Cerebellar cortex (tissue), 1 donor: Measurements from ENCODE around the gene COL12A1.
"Not testable (repeated sequence)": the region's sequence is repeated elsewhere in the genome, so short reads cannot be mapped to it uniquely, and the experiment has no call there.

Experiments
- DNase-seq: peaks from one replicate; pipeline ENCODE4 v3.0.0-alpha.2; 2015; ENCODE audit warnings: low spot score

The COL12A1 gene

DNA sequence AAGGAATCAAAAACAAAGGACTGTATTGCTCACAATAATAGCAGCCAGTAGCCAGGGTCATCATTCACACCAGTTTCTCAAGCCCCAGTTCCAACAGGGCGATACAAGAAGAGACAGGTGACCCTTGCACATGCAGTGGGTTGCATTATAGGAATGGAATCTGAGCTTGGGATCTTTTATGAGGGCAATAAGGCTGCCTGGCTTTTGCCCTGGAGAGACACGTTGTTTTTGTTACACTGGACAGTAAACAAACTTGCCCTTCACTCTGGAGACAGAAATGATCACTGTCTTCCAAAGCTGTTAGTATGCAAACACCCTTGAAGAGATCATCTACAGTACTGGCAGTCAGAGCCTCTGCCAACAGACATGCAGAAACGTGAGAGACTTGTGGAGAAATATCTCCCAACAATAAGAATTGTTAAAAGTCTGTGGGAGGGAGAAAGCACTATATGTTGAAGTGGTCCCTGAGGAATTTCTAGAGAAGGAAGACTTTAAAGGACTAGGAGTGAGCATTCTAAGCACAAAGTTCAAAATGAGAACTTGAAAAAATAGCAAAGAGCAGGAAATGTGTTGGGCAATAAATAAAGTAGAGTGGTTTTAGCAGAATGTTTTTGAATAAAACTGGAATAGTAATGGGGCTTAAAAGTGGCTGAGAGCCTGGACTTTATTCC, 6.2 kb upstream of the COL12A1 start:
- DNase-seq, result no peak

DNA sequence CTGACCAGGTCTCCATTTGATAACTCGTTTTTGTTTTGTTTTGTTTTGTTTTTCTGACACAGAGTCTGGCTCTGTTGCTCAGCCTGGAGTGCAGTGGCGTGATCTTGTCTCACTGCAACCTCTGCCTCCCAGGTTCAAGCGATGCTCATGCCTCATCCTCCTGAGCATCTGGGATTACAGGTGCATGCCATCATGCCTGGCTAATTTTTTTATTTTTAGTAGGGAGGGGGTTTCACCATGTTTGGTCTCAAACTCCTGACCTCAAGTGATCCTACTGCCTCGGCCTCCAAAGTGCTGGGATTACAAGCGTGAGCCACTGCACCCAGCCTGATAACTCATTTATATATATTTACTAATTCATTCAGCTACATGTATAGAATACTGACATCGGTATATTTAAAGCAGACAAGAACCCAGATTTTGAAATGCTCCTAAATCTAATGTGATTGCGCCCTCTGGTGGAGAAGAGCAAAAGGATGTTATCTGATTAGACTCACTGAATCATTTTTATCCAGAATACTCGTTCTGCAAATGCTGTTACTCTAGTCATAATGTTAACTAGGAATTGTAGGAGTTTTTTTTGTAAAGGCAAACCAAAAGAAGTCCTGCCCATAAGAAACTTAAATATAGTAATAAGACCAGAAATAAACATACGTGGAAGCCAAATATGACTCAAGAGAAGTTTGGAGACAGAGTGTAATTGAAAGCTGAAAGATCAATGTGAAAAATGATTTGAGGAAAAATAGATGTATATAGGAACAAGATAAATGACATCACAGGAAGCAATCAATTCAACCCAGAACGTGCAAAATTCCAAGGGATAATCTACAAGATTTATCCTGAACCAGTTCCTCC, 5.3 kb upstream of the COL12A1 start:
- DNase-seq, result peak; percentile 70

DNA sequence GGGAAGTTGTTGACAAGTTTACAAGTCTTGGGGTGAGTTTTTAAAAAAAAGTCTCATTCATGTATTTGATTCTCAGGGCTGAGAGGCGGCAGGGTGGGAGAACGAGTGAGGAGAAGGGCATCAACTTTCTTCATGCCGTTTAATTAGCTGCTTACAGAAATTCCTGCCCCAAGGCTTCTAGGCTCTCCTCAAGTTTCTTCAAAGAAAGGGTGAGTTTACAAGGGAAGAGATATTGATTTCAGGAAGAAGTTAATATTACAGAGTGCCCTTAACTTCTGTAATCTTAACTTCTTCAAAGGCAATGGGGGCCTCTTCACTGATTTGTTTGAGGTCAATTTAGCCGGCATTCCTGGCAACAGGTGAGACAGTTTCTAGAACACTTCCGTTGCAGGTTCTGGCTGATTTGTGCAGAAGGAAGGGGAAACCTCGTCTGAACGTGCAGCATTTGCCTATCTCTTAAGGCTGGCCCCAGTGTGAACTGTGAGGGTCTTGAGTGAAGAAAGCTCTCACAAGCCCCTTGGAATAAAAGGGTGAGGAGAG, 3.4 kb upstream of the COL12A1 start:
- DNase-seq, result no peak

DNA sequence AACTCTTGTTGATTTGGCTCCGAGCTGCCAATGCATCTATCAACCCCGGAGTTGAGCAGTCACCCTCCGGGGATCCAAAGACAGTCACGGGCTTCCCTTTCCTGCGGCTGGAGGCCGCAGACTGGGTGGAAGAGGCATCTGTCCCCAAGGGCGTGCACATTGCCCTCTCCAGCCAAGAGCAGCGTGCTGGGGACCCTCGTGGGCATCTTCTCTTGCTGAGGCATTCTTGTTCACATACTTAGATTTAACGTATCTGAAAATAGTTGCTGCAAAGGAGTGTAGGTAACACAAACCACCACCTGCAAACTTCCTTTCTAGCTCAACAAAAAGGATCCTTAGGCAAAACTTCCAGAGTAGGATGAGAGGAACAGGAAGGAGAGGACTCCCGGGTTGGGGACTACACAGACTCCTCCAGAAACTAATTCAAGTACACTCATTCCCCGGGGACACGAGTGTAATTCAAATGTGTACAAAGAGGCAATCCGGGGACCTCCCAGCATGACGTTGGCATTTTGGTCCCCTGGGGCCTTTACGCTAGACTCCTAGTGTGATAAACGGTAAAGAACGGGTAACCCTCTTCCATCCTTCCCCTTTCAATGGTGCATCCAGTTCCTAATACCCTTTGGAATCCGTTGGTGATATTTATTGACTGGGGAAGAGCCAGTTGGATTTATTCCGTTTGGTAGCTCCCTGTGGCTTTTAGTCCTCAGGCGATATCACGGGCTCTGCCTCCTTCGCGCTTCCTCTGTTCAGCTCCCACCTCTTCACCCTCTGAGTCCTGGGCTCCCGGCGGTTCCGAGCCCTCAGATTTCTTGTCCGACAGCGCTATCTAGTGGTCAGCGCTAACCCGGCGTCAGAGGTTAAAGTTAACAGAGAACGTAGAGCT, 2.7 kb upstream of the COL12A1 start:
- DNase-seq, result peak; percentile 77

DNA sequence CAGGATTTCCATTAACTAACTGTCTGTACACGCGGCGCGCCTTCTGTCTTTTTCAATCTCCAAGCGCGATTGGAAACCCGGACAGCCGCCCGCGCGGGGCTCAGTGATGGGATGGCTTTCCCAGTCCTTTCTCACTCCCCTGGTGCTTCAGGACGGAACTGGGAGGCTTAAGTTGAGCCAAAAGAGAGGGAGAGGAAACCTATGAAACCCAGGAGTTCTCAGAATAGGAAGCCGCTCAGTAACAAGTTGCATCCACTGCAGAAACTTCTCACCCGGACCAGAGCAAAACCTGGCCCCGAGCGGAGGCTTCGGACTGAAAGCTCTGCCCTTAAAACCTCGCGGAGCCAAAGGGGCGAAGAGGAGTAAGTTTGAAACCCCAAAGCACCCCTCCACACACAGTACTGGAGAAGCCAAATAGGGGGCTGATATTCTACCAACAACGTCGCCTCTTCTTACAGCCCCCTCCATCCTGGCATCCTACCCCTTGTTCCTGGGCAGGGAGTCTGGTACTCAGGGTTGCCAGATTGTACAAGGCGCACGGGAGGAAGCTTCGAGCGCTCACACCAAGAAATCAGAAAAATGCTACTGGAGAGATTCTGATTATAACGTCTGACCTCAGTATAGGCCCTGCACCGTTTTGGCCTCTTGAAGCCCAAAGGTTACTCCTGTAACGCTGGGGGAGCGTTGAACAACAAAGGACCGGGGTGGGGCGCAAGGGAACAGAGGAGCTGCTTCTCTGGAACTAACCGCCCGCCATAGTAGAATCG, 906 bp upstream of the COL12A1 start:
- DNase-seq, result no peak

DNA sequence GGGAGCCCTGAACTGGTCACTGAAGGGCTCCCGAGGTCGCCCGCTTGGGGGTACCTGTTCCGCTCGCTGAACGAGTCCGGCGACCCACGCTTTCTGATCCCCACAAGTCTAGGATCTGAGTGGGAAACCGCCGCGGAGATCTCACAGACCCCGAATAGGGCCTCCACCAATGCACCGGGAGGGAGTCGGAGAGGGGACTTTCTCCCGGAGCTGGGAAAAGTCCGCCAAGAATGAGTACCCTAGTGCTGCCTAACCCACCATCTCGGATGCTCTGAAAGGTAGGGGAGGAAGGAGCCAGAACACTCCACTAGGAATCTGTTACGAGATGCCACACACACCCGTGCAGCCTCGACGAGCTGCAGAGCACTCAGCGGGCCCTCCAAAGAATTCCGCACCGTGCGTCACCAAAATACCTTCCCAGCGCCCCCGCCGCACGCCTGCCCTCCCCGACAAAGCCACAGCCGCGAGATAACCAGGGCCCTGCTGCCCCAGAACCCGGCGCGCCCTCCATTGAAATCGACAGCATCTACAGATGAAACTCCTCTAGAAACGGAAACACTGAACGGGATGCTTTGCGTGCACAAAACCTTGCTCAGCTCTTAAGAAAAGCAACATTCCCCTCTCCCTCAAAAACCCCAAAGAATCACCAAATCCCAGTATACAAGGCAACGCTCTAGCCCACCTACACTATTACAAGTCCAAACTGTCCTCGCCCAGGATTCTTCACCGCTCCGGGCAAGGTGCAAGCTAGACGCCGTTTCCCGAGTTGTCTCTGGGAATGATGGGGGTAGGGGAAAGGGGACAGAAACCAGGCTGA, 686 bp downstream of the COL12A1 start:
- DNase-seq, result no peak

DNA sequence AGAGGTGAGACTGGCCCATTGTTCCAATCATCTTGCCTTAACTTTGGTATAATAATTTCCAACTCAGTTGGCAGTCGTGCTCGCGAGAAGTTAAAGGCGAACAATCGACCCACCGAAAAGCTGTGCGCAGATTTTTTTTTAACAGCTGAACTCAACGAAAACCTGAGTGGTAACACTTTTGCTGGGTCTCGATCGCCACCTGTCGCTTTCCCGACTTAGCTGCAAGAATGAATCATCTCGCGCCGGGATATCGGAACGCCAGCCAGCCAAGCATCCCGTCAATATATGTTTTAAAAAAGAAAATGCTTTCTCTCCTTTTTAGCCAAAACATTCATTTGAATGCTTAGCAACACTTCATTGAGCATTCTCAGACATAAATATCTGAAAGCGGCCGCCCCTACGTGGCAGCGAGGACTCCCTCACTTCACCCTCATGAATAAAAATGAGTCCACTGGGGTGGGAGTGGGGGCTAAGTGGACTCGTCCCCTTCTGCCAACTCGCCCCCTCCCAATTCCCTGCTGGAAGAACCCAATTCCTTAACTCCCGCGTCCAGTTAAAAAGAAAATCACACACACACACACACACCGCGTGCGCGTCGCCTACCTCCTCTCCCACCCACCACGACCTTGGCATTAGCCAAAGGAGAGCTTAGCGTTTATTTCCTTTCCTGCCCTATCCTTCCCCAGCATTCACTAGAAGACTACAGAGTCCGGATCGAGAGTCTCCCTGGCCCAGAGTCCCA, 1.5 kb downstream of the COL12A1 start:
- DNase-seq, result peak; percentile 52

DNA sequence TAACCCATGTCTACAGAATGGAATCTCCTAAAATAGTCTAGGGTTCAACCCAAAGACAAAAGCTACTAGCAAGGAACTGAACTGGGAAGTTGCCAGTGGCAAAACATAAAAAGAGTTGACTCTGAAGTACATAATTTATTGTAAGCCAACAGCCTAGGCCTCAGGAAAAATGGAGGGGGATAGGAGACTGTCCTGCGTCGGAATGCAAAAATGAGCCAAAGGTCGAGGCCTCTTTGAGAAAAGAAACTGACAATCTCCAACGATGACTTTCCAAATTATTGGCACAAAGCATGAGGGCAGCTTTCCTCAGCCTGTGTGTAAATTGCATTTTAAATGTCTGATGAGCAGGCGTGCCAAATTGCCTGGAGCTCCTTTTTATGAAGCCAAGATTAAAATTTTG, 2.1 kb downstream of the COL12A1 start:
- DNase-seq, result no peak

DNA sequence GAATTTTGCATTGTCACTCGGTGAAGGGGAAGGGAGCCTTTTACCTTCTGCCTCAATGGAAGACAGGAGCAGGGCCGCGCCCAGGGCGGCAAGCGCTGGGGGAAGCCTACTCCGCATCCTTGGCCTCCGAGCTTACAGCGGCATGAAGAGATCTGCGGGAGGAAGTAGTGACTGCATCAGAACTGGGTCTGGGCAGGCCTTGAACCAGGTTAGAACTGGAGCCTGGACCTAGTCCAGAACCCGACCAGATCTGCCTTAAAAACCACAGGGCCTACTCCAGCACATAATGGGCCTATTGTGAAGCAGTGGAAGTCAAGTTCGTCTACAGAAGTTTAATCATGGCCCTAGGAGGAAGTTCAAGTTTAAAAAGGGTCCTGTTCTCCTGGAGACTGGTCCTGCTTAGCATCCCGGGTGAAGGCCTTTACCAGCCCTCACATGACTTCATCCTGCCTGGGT, 3.1 kb downstream of the COL12A1 start:
- no peak for DNase-seq

DNA sequence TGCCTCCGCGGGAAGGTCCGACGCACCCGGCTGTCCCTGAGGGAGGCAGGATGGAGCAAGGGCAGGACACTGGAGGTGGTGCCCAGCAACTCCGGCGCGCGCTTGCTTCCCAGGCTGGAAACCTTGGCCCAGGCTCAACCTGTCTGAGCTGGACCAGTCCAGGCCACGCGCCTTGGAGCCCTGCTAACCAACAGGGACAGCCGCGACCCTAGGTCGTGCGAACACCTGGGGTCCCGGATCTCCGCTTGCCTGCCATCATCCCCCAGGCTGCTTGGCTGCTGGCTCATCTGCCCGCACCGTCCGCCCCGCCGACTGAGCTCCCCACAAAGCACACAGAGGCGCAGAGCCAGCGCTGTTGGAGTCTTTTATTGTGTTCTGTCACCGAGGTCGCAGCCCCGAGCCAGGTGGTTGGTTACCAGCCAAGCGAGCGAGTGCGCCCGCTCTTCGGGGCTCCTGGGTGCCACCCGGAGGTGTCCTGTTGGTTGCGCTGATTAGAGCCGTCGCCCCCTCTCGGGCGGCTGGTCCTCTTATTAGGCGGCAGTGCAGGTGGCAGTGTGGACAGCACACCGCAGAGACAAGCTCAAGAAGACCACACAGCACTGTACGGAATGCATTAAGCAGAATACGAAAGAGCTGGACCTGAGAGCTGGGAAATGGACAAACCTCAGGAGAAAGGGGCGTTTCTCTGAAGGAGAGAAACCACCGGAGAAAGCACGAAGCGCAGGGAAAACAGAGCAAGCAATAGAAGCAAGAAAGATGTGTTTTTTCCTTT, 3.8 kb downstream of the COL12A1 start:
- no peak for DNase-seq

DNA sequence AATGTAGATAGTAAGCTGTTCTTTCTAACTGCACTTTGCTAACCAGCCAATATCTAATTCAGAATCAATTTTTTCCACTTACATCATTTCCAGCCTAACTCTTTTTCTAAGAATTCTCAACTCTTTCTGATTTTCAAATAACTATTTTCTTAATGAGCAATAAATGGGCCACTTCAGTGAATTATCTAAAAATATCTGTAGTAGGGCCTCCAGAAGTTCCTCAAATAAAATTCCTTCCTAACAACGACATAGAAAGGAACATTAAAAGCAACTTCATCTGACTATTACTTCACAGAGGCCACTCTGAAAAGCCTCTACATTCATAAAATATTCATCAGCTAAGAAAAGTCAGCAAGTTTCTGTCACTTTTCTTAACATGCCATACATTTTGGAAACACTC, 4.8 kb downstream of the COL12A1 start:
- DNase-seq, result no peak

DNA sequence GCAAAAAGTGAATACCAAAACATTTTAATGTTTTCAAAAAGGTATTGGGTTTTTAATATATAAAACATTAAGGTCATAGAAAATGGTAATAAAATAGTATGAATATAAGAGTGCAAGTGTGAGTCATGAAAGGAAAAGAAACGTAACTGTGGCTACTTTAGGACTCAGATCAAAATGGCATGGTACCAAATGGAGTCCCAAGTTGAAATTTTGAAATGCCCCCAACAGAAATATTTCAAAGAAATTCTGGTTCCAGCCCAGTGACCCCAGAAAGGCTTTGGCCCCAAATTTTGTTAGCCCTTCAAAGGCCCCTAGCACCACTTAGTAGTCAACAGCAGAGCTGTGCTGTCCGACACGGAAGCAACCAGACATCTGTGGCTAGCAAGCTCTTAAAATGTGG, 6.0 kb downstream of the COL12A1 start:
- DNase-seq, result no peak

DNA sequence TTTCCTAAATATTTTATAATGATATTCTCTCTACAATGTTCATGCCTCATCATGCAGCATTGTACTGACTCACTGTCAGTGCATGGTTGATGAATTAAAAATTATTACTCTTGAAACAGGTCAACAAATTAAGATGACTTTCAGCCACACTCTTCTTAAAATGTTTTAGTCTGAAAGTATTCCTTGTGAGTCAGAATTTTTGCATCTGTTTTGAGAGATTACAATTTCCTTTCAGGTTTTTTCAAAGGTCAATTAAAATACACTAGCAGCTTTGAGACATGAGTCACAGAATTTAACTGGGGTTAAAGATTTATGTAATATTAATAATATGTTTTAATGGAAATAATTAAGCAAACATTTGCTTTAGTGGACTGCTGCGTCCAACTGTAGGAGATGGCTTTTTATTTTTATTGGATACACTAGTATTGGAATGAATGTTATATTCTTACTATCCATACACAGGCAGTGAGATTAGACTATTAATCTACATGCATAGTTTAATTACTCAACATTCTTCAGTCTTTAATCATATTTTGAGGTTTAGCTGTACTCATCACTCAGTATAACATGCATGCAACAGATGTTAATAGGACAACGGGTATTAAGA, 9.7 kb downstream of the COL12A1 start:
- no peak for DNase-seq

DNA sequence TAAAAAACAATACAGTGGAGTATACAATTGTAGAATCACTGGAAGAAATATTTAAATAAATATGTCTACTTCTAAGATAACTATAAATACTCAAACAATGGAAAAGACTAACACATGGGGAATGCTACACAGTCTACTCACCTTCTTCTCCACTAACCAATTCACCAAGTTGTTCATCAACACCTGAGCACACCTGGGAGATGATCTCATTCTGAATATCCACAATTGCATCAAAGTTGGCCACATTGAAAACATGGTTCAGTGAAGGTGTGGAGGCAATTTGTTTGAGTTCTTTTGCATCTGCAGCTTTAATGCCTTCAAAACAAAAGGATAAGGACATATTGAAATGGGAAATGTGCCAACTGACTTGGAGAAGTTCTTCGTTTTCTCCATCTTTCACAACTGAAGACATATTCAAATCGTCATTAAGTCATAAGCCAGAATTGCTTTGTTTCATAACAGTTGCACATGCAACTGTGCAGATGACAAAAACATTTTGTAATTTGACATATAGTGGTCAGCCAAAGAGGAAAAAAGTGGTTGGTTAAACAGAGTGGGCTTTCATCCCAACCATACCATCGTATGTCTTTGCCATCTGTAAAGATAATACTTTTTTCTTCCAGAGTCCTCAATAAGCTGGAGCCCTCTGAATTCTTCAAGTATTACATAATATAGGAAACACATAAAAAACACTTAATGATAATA, 17.5 kb downstream of the COL12A1 start:
- DNase-seq, result no peak

DNA sequence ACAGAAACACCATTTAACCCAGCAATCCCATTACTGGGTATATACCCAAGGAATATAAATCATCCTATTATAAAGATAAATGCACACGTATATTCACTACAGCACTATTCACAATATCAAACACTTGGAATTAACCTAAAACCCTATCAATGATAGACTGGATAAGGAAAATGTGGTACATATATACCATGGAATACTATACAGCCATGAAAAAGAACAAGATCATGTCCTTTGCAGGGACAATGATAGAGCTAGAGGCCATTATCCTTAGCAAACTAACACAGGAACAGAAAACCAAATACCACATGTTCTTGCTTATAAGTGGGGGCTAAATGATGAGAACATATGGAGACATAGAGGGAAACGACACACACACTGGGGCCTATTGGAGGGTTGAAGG, 19.3 kb downstream of the COL12A1 start:
- not testable (repeated sequence) for DNase-seq

DNA sequence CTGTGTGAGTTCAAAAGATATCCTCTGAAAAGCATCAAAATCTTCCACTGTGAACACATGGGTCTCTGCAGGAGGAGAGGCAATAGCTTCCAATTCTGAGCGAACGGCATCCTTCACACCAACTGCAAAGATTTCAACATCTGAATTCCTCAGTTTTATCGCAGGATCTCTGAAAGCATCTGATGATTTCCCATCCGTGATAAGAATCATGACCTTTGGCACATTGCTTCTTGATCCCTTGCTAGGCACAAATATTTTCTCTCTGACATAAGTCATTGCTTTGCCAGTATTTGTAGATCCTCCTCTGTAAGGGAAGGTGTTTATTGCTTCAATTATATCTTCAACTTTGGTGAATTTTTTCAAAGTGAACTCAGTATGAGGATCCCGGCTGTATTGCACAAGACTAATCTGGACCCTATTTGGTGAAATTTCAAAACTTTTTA, 22.7 kb downstream of the COL12A1 start:
- DNase-seq, result no peak

DNA sequence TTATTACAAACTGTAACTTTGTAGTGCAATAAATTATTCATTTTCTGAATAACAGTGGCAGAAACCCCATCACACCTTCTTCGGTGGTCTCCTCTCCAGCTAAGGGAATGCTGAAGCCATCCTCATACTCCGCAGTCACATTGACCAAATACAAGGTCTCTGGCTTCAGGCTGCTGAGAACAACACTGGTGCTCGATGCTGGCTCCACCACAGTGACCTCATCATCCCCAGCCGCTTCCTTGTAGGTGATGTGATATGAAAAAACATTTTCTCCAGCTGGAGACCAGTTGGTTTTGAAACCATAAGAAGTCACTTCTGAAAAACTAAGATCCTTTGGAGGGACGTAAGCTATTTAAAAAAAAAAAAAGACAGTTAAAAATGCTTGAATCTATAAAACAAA, 25.0 kb downstream of the COL12A1 start:
- DNase-seq, result no peak

DNA sequence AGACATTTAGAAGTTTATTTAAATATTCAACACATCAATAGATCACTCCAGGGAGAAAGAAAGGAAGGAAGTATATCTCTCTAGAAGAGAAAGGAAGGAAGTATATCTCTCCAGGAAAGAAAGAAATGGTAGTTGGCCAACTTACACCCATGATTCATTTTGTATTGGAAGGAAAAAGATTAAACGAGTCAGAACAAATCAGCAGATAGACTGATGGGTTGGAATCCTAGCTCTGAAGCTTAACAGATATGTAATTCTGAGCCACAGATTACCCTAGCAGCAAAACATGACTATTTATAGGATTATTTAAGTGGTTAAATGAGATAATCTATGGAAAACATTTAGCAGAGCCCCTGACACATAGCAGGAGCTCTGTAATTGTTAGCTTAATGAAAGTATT, 27.1 kb downstream of the COL12A1 start:
- no peak for DNase-seq
